Measurements from ENCODE around the gene GHITM.
"Not testable (repeated sequence)": the region's sequence is repeated elsewhere in the genome, so short reads cannot be mapped to it uniquely, and the experiment has no call there.

The GHITM gene

DNA sequence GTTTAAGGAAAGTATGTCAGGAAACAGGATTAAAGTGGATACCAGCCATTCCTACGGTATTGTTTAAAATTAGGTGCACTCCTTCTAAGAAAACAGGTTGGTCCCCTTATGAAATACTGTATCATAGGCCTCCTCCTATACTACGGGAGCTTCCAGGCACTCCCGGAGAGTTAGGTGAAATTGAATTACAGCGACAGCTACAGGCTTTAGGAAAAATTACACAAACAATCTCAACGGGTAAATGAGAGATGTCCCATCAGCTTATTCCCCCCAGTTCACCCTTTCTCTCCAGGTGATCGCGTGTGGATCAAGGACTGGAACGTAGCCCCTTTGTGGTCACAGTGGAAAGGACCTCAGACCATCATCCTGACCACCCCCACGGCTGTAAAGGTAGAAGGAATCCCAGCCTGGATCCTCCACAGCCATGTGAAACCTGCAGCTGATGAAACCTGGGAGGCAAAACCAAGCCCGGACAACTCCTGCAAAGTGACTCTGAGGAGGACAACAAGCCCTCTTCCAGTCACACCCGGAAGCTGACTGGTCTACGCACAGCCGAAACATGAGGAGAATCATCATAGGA is 25.1 kb upstream of the GHITM start:
- TF ChIP-seq, protein P1, sequence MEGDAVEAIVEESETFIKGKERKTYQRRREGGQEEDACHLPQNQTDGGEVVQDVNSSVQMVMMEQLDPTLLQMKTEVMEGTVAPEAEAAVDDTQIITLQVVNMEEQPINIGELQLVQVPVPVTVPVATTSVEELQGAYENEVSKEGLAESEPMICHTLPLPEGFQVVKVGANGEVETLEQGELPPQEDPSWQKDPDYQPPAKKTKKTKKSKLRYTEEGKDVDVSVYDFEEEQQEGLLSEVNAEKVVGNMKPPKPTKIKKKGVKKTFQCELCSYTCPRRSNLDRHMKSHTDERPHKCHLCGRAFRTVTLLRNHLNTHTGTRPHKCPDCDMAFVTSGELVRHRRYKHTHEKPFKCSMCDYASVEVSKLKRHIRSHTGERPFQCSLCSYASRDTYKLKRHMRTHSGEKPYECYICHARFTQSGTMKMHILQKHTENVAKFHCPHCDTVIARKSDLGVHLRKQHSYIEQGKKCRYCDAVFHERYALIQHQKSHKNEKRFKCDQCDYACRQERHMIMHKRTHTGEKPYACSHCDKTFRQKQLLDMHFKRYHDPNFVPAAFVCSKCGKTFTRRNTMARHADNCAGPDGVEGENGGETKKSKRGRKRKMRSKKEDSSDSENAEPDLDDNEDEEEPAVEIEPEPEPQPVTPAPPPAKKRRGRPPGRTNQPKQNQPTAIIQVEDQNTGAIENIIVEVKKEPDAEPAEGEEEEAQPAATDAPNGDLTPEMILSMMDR (IDR thresholded peaks at IDR 0.05), result peak; percentile 38
- no peak for TF ChIP-seq ZFX (IDR thresholded peaks at IDR 0.05; ENCODE audit: borderline replicate concordance)
- H3K27ac ChIP-seq, result no peak overlapping the region

- not testable (repeated sequence) for H3K27ac ChIP-seq
Measured at GRCh38 chr10:84117204-84117603, 22.1 kb upstream of the GHITM start.

DNA sequence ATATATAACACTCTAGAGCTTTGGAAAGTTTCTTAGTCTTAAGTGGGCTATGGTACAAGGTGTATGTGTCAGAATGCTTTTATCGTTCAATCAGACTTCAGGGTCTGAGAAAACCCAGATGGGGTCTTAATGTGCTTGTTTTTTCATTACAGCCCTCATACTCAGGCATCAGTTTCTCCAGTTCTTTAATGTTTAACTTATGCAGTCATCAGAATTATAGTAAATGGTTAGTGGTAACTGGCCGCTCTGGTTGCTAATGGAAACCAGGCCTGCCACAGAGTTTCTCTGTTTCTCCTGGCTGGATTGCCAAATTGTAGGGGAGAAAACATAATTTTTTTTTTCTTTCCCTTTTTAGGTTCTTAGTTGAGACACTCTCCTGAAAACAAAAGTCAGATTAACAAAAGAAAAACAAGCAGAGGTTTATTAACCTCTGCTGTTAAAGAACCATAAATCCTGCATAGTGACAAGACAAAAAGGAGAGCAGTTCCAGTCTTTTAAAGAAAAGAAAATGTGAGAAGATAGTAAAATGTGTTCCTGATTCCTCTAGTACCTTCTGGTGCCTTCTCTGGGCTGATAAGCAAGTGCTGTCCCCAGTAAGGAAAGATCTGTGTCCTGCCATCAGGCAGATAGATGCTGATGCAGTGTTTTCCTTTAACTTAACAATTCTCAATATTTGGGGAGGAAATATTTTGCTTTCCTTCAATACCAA is 21.5 kb upstream of the GHITM start:
- no peak overlapping the region for H3K27ac ChIP-seq
- TF ChIP-seq, protein P1 (IDR thresholded peaks at IDR 0.05), result no peak
- TF ChIP-seq ZFX (IDR thresholded peaks at IDR 0.05; ENCODE audit: borderline replicate concordance), result no peak

DNA sequence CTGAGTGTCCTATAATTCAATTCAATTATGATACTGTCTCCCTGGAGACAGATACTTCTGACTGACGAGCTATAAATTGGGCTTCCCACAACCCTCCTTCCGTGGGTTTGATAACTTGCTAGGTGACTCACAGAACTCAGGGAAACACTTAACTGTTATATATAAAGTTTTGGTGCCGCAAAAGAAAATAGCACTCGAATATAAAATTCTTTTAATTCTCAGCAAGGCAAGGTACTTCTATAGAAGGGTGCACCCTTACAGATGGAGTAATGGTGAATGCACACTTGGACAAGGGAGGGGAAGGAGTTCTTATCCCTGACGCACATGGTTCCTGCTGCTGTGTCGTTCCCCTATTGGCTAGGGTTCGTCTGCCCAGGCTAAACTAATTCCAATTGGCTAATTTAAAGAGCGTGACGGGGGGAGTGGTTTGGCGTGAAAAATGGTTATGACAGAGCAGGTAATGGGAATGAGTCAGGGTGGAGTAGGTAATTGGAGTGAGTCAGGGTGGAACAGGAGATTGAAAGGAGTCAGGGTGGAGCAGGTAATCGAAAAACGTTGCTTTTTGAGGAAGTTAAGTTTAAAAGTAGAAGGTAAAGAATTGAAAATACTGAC is 20.8 kb upstream of the GHITM start:
- H3K27ac ChIP-seq, result no peak overlapping the region
- TF ChIP-seq, protein P1 (IDR thresholded peaks at IDR 0.05), result no peak
- no peak for TF ChIP-seq ZFX (IDR thresholded peaks at IDR 0.05; ENCODE audit: borderline replicate concordance)

DNA sequence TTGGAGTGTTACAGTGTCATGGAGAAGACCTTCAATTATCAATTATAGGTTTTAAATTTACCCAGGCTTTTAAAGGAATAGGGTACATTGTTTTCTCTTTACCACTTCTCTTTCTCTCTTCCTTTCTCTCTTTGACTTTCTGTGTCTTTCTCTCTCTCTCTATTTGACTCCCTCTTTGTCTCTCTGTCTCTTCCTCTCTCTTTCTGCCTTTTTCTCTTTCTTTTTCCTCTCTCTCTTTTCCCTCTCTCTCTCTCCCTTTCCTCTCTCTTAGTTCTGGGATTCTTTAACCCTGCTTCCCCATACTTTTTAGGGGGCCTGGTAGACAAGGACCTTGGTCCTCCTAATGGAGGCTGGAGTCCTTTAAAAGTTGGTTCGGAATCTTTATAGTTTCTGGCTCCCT is 15.9 kb upstream of the GHITM start:
- TF ChIP-seq, protein P1 (IDR thresholded peaks at IDR 0.05), result no peak
- TF ChIP-seq ZFX (IDR thresholded peaks at IDR 0.05; ENCODE audit: borderline replicate concordance), result no peak

DNA sequence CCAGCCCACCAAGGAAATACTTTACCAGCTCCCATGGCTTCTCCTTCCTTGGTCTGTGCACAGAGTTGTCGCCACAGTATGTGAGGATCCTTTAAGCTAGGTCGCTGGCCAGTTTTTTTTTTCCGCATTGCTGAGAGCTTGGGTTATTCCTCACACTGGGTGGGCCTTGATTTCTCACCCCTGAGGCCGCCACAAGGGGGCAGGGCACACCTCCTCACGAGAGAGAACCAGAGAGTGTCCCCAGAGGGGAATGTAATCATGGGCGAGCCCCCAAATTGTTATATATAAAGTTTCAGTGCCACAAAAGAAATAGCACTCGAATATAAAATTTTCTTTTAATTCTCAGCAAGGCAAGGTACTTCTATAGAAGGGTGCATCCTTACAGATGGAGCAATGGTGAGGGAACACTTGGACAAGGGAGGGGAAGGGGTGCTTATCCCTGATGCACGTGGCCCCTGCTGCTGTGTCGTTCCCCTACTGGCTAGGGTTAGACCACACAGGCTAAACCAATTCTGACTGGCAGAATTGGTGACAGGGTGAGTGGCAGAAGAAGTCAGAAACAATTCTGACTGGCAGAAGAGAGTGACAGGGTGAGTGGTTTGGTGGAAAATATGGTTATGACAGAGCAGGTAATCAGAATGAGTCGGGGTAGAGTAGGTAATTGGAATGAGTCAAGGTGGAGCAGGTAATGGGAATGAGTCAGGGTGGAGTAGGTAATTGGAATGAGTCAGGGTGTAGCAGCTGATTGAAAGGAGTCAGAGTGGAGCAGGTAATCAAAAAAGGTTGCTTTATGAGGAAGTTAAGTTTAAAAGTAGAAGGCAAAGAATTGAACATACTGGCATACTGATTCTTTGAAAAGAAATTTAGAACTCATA is 13.2 kb upstream of the GHITM start:
- TF ChIP-seq, protein P1 (IDR thresholded peaks at IDR 0.05), result peak; percentile 23
- H3K27ac ChIP-seq, result not testable (repeated sequence)

More for the DNA sequence above, 15.9 kb upstream of the GHITM start:
- H3K27ac ChIP-seq, result no peak overlapping the region

GRCh38 chr10:84126785-84127167 is 12.5 kb upstream of the GHITM start:
- H3K27ac ChIP-seq, result no peak overlapping the region
- no peak for TF ChIP-seq ZFX (IDR thresholded peaks at IDR 0.05; ENCODE audit: borderline replicate concordance)
- TF ChIP-seq, protein P1 (IDR thresholded peaks at IDR 0.05), result no peak

Measured in 22Rv1 (cell line).